ENCODE results near the gene HRK. TPM values are rescaled to one million over a fixed set of nuclear protein-coding genes. Genes with fewer than 3 reads are reported as not detected.
A peak's percentile ranks its signal among the peaks of the same experiment; 100 is the strongest.

HRK gene
- total and polyA plus RNA-seq, 9 of the 15 experiments (the other 6 are each of a cell fraction or from before 2014, with no cell fraction given) = 0.01 to 0.05 (median 0.04) TPM; not detected in 6

- TF ChIP-seq TRIM25 (IDR thresholded peaks at IDR 0.05; ENCODE audit: borderline replicate concordance) (no peak), L3MBTL2 (IDR thresholded peaks at IDR 0.05) (peak; percentile 28; the same call in 1 of the 2 replicates), FOSL1 (tag; conservative IDR thresholded peaks at IDR 0.05) (no peak), SAFB (IDR thresholded peaks at IDR 0.05; ENCODE audit: borderline replicate concordance, low read depth, low read length) (no peak), NFIC (IDR thresholded peaks at IDR 0.05) (peak; percentile 84), IRF2 (CRISPR knock-in tag; IDR thresholded peaks at IDR 0.05) (no peak), BCOR (IDR thresholded peaks at IDR 0.05) (peak; percentile 70), JUND (IDR thresholded peaks at IDR 0.05; ENCODE audit: borderline replicate concordance, low read depth, low read length) (0 out of 2 replicates have a peak, but pooled peaks have one; percentile 6), JUND (tag; IDR thresholded peaks at IDR 0.05; ENCODE audit: borderline replicate concordance, low read depth, low read length) (no peak), CBX3 (IDR thresholded peaks at IDR 0.05; ENCODE audit: borderline replicate concordance in 1 of 2, low read length in 2 of 2) (0 out of 3 replicates have a peak, but pooled peaks of 1 of the 2 experiments have one; percentile 31), ELF1 (tag; IDR thresholded peaks at IDR 0.05) (0 out of 2 replicates have a peak, but pooled peaks have one; percentile 33), TEAD1 (CRISPR knock-in tag; IDR thresholded peaks at IDR 0.05) (no peak), SAFB2 (IDR thresholded peaks at IDR 0.05; ENCODE audit: borderline replicate concordance, low read depth, low read length, severe bottlenecking) (no peak), ZFP36 (IDR thresholded peaks at IDR 0.05; ENCODE audit: low read depth, low read length, partially characterized antibody) (peak; percentile 56), RBM25 (IDR thresholded peaks at IDR 0.05; ENCODE audit: low read depth, low read length, severe bottlenecking) (peak; percentile 81), KDM1A (IDR thresholded peaks at IDR 0.05) (0 out of 4 replicates have a peak, but pooled peaks of 1 of the 2 experiments have one; percentile 14), ZBTB49 (CRISPR knock-in tag; IDR thresholded peaks at IDR 0.05; ENCODE audit: borderline replicate concordance) (no peak)
Observed at GRCh38 chr12:116806845-116807440, 74.3 kb downstream of the HRK start (continued).
